ENCODE measurements around the gene CFAP73. TPM values are rescaled to one million over a fixed set of nuclear protein-coding genes. Genes with fewer than 3 reads are reported as not detected.

Gene CFAP73
- total RNA-seq, 1 experiment from 2014 or later, result 0.34 TPM

DNA sequence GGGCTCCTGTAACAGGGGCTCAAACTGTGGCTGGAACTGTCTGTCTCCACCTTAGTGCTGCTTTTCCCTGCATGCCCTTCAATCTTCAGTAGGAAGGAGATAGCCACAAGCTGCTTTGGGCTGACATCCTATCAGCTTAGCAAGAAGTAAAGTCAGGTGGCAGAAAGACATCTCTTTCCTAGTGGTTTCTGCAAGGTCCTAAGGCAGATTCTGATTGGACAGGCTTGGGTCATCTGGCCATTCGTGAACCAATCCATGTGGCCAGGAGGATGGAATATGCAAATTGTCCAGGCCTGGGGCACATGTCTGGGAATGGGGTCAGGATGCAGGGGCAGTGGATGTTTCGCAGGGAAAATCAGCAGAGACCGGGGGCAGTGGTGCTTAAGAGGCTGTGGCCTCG, 41.2 kb downstream of the CFAP73 start:
- peak overlapping the region; percentile 27; the same call in 1 of the 2 replicates for H3K9ac ChIP-seq (ENCODE audit: low read length)
- H3K4me1 ChIP-seq (ENCODE audit: control insufficient read depth in 1 of 2, insufficient read depth in 2 of 2, low read length in 2 of 2), result peaks cover 45 to 68% of the 10 kb centered on the region in 2 experiments
- peak; percentile 66 for DNase-seq (ENCODE audit: low read depth, low spot score)
- CTCF ChIA-PET, result no interaction called here
- ATAC-seq, result peak; percentile 75
- H3K79me2 ChIP-seq (ENCODE audit: insufficient read depth, low read length), result peaks cover 23% of the 10 kb centered on the region
- H3K36me3 ChIP-seq (ENCODE audit: control insufficient read depth in 1 of 2, insufficient read depth in 2 of 2, low read length in 2 of 2), result peaks cover 6 to 24% of the 10 kb centered on the region in 2 experiments; a peak in 2 of 4 replicates
- peak overlapping the region; percentile 86 for H3K27ac ChIP-seq (ENCODE audit: low read depth, low read length)
- intact Hi-C loops (cut with micrococcal nuclease), result loop anchor here (10.0 kb wide), 1 partner anchor 144 kb away; the partner anchor contains the start of gene SLC8B1
- no peak overlapping the region for H3K4me3 ChIP-seq (replicated peaks in 1 of 2; ENCODE audit: low read depth in 1 of 2, low read length in 2 of 2)
- RAD21 ChIA-PET (ENCODE audit: low non-redundant PET in 1 of 2, low total read pairs in 2 of 2, uncharacterized antibody in 2 of 2, unreplicated experiment in 2 of 2), result no interaction called here
- BruUV-seq (replicated peaks), result no TSS peak
- TF ChIP-seq TCF7L2 (IDR thresholded peaks at IDR 0.05; ENCODE audit: borderline replicate concordance, extremely low read depth, insufficient read depth, insufficient read length) (no peak), FOSL1 (IDR thresholded peaks at IDR 0.05; ENCODE audit: low read depth) (no peak), SIN3A (IDR thresholded peaks at IDR 0.05; ENCODE audit: low read depth) (no peak), ZFX (IDR thresholded peaks at IDR 0.05) (no peak), ELF1 (IDR thresholded peaks at IDR 0.05; ENCODE audit: borderline replicate concordance, low read depth) (no peak), POLR2A (IDR thresholded peaks at IDR 0.05; ENCODE audit: borderline replicate concordance, extremely low read depth, insufficient read depth, insufficient read length) (no peak), ZNF274 (IDR thresholded peaks at IDR 0.05; ENCODE audit: low read depth, low read length) (no peak), EZH2 (IDR thresholded peaks at IDR 0.05) (no peak), CBX3 (IDR thresholded peaks at IDR 0.05; ENCODE audit: low read depth) (no peak), ZBTB33 (IDR thresholded peaks at IDR 0.05; ENCODE audit: extremely low read depth, insufficient replicate concordance, low read length) (no peak), CEBPB (IDR thresholded peaks at IDR 0.05; ENCODE audit: low read depth) (no peak)
- peak overlapping the region; percentile 27; the same call in 1 of the 2 replicates for H3K4me2 ChIP-seq (ENCODE audit: low read length)
- no peaks in the 10 kb centered on the region for H3K9me3 ChIP-seq (ENCODE audit: control insufficient read depth in 1 of 2, insufficient read depth in 1 of 2, low read depth in 1 of 2, low read length in 2 of 2)
- no peaks in the 10 kb centered on the region for H3K27me3 ChIP-seq (ENCODE audit: insufficient read depth, low read length)
- H4K20me1 ChIP-seq (ENCODE audit: insufficient read depth), result no peaks in the 10 kb centered on the region
- no peak overlapping the region for H2AFZ ChIP-seq (ENCODE audit: low read depth, low read length, poor library complexity, severe bottlenecking)
- POLR2A ChIA-PET, result interaction anchor here (1.8 kb wide), 1 partner anchor 31 kb away, joined by 5 read pairs; the partner anchor contains the start of gene TPCN1
- no peaks in the 10 kb centered on the region for H3K9me2 ChIP-seq (ENCODE audit: insufficient read depth)

Measured in HCT116 (cell line).